ENCODE results near the gene TET3.

GRCh38 chr2:73938718-73939352 lies 45.9 kb upstream of the TET3 start:
- no peak for TF ChIP-seq POLR2A (IDR thresholded peaks at IDR 0.05)
- no peak for TF ChIP-seq CTCF (IDR thresholded peaks at IDR 0.05)

Measured in lower leg skin (tissue), 3 donors.